ENCODE data around the gene MAP7D3.

Gene MAP7D3

GRCh38 chrX:136205882-136206380, 45.3 kb downstream of the MAP7D3 start:
- DNase-seq (ENCODE audit: low read depth), result no peak

- no peak for DNase-seq (ENCODE audit: low read depth)
These were observed 46.6 kb downstream of the MAP7D3 start for GRCh38 chrX:136204571-136204970.

DNA sequence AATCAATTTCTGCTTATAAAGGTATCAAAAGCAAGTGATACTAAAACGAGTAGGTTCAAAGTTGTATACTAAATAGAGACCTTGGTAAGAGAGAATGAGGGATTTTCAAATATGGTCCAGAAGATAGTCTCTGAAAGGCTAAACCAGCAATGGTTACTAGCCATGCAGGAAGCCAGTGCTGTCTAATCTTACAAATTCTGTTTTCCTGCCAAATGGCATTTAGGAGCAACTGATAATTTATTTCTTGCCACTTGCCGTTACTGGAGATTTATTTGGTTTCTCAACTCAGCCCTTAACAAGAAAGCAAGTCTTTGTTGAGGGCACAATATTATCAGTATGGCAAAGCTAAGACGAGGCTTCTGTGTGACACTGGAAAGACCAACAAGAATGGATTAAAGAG, 47.2 kb downstream of the MAP7D3 start:
- DNase-seq (ENCODE audit: low read depth), result no peak

GRCh38 chrX:136203438-136203837, 47.8 kb downstream of the MAP7D3 start:
- DNase-seq (ENCODE audit: low read depth), result no peak

GRCh38 chrX:136202889-136203288, 48.3 kb downstream of the MAP7D3 start:
- no peak for DNase-seq (ENCODE audit: low read depth)

- no peak for DNase-seq (ENCODE audit: low read depth)
These were observed 49.6 kb downstream of the MAP7D3 start for GRCh38 chrX:136201601-136202000.

GRCh38 chrX:136200466-136200865, 50.7 kb downstream of the MAP7D3 start:
- no peak for DNase-seq (ENCODE audit: low read depth)

GRCh38 chrX:136199365-136199764, 51.8 kb downstream of the MAP7D3 start:
- DNase-seq (ENCODE audit: low read depth), result no peak

DNA sequence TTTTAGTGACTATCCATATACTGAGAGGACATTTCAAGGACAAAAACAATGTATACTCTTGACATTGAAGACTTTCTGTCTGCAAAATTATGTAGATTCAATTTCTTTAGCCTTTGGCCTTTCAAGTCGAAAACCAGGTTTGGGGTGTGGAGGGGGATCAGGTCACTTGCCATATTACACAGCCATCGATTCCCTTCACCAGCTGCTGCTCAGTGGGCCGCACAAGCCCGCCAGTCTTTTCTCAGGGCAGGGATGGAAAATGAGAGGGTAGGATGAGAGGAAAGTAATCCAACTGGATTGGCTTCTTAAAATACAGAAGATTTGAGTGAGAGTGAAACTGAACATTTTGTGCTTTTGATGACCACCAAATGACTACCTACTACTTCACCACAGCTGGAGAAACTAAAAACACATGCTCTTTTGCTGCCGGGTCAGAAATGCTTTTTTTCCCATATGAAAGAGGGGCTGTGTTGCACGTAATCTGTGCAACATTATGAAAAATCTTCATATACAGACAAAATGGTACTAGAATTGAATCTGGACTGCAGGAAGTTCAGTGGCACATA, 52.4 kb downstream of the MAP7D3 start:
- DNase-seq (ENCODE audit: low read depth), result no peak

- DNase-seq (ENCODE audit: low read depth), result no peak
These were observed 53.2 kb downstream of the MAP7D3 start for GRCh38 chrX:136198010-136198409.

DNA sequence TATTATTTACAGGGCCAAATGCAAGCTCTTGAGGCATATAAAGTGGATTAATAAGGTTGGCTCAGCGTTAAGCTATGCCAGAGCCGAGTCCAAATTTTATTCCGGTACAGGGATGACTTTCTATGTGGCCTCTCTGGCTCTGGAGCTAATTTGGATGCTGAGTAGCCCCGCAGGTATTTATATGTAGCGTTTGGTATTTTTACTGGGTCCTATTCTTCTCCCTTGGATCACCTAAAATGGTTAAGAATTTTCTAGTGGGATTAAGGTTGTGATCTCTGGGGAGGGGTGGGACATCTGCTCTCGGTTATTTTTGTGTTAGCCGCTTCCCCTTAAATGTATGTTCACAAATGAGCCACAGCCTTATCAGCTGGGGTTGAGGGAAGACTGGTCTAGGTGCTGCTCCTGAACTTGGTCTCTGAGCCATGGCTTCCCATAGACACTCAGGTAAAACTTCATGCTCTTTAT, 54.5 kb downstream of the MAP7D3 start:
- no peak for DNase-seq (ENCODE audit: low read depth)

GRCh38 chrX:136195247-136195646, 56.0 kb downstream of the MAP7D3 start:
- DNase-seq (ENCODE audit: low read depth), result no peak

GRCh38 chrX:136194536-136194935, 56.7 kb downstream of the MAP7D3 start:
- no peak for DNase-seq (ENCODE audit: low read depth)

GRCh38 chrX:136193771-136194170, 57.4 kb downstream of the MAP7D3 start:
- DNase-seq (ENCODE audit: low read depth), result no peak

DNA sequence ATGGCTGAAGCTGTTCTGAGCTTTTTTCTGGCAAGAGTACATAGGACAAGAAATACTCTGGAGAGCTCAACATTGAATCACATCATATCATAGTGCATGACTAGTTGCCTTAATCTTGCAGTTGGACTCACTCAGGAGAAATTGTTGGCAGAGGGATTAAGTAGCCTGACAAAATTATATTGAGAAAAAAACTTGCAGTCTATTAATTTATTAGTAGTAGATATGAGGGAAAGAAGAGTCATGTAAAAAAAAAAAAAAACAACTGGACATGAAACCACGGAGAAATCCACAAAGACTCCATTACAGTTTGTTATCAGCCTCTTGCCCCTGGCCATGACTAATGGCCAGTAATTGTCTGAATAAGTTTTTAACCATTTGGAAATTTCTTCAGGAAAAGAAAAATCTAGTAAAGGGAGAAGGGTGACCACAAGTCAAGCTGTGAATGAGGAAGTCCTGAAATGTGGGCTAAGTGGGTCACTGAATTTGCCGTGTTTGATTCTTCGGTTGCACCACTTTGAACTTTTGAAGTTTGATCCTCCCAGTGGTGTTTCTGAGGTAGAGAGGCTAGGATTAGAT, 58.3 kb downstream of the MAP7D3 start:
- no peak for DNase-seq (ENCODE audit: low read depth)

- no peak for DNase-seq (ENCODE audit: low read depth)
These were observed 59.1 kb downstream of the MAP7D3 start for GRCh38 chrX:136192135-136192534.

DNA sequence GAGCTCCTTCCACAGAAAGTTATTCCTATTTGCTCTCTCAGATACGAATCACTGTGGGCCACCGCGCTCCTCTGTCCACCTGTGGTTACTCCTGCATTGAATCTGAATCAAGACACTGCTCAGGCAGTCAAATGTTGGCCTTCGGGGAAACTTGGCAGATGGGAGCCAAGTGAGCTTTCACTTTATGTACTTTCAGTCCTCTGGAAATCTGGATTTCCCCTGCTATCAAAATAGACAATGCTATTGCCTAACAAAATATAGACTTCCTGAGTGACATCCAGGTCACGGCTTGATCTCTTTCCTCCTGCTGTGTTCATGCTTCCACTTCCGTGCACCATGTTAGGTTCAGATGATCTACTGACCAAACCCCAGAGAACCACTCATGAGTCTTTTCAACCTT, 60.0 kb downstream of the MAP7D3 start:
- DNase-seq (ENCODE audit: low read depth), result no peak

- no peak for DNase-seq (ENCODE audit: low read depth)
These were observed 61.0 kb downstream of the MAP7D3 start for GRCh38 chrX:136190038-136190713.

GRCh38 chrX:136189222-136189621, 62.0 kb downstream of the MAP7D3 start:
- DNase-seq (ENCODE audit: low read depth), result no peak

- DNase-seq (ENCODE audit: low read depth), result no peak
These were observed 65.2 kb downstream of the MAP7D3 start for GRCh38 chrX:136186023-136186413.

GRCh38 chrX:136185401-136186022, 65.7 kb downstream of the MAP7D3 start:
- no peak for DNase-seq (ENCODE audit: low read depth)

DNA sequence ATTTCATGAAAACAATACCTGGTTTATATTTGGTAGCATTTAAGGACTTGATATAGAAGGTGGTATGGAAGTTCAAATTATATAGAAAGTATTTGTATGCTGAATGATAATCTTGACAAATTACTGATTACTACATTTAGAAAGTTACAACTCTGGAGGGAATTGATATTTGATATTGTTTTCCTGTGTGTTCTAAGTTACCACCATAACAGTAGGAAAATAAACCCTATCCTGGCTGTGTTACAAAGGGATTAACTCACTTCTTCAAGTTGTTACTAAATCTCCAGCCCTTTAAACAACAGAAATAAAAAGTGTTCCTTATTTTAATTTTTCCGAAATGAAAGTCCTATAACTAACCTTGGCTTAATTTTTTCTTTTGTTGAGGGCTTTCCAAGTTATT, 67.3 kb downstream of the MAP7D3 start:
- no peak for DNase-seq (ENCODE audit: low read depth)

GRCh38 chrX:136183172-136183571, 68.0 kb downstream of the MAP7D3 start:
- DNase-seq (ENCODE audit: low read depth), result no peak

All from activated T-helper 9 cell treated with anti-CD3 and anti-CD28 coated beads, Interleukin-2, amount 50 U/mL, for 16 hours (primary cell).